GM12892 (cell line): ENCODE results near the gene DCX.

Source experiments
- DNase-seq: peaks from one replicate; pipeline ENCODE4 v3.0.0; 2011; ENCODE audit not compliant: insufficient read length
- FAIRE-seq: peaks from 2 replicates; lab custom pipeline; 2011; peaks lifted over from hg19 to GRCh38; lab: Jason Lieb, UNC
- POLR2A ChIP-seq: IDR thresholded peaks from 2 replicates; pipeline ENCODE4 v1.6.1; 2011; ENCODE audit warnings: low read depth, low read length, control low read depth
- POLR2AphosphoS5 ChIP-seq: IDR thresholded peaks from 2 replicates; pipeline ENCODE4 v1.6.1; 2011; ENCODE audit warnings: low read depth, low read length, control low read depth
- TAF1 ChIP-seq: IDR thresholded peaks from 2 replicates; pipeline ENCODE4 v1.6.1; 2011; ENCODE audit warnings: low read depth, mild to moderate bottlenecking, control low read depth, low read length, borderline replicate concordance

DCX gene

GRCh38 chrX:111337067-111337637 lies 74.8 kb downstream of the DCX start:
- no peak for TF ChIP-seq POLR2AphosphoS5
- TF ChIP-seq TAF1 = no peak
- no peak for TF ChIP-seq POLR2A
- DNase-seq = no peak
- no peak for FAIRE-seq

- DNase-seq = no peak
- no peak for FAIRE-seq
- TF ChIP-seq POLR2A = no peak
- TF ChIP-seq TAF1 = no peak
- no peak for TF ChIP-seq POLR2AphosphoS5
Measured at GRCh38 chrX:111336141-111336540, 75.9 kb downstream of the DCX start.

DNA sequence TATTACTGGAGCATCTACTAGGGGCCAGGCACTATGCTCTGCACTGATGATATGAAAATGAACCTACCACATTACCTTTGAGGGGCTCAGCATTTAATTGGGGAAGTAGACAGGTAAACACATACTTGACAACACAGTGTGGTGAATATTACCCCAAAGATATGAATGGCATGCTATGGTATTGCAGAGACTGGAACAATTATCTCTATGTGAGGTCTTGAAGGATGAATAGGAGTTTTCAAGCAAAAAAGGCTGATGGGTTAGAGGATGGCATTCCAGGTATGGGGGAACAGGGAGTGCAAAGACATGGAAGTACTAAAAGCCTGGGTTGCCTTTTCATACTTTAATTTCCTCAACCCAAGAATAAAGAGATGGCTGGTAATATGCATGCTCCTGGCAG lies 82.6 kb downstream of the DCX start:
- FAIRE-seq (no peak), DNase-seq (no peak)
- TF ChIP-seq POLR2AphosphoS5 (no peak), TAF1 (no peak), POLR2A (no peak)

- no peak for TF ChIP-seq POLR2AphosphoS5
- no peak for TF ChIP-seq POLR2A
- TF ChIP-seq TAF1 = no peak
- DNase-seq (no peak), FAIRE-seq (no peak)
Measured at GRCh38 chrX:111328858-111329257, 83.1 kb downstream of the DCX start.

DNA sequence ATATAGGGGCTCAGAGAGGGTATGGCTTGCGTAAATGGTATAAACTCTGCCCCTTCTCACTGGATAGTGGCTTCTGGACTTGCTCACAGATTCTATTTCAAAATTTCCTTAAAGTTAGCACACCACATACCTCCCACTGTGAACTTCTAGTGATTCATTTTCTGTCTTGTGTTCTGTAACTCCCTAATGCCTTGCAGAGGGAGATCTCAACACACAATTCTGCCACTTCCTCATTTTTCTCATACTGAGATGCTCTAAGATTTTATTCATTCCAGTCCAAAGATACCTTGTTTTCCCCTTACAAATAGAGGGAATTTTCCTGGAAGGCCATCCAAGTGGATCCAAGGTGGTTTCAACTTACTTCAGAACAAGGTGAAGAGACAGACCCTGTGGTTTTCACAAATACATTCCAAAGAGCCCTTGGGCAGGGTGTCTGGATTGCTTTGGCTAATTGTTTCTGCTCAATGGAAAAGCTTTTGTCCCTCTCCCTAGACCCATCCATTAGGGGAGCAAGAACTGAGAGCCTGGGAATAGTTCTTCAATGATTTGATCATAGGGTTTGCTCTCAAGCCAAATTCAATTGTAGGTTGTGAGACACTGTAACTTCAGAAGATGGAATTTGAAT lies 89.6 kb downstream of the DCX start:
- FAIRE-seq = no peak

GRCh38 chrX:111319451-111319850 lies 92.5 kb downstream of the DCX start:
- no peak for TF ChIP-seq TAF1
- DNase-seq (no peak), FAIRE-seq (no peak)

More for the DNA sequence above, 89.6 kb downstream of the DCX start:
- TF ChIP-seq POLR2AphosphoS5 = no peak
- TF ChIP-seq TAF1 = no peak
- TF ChIP-seq POLR2A = no peak
- no peak for DNase-seq

GRCh38 chrX:111318901-111319300 lies 93.1 kb downstream of the DCX start:
- TF ChIP-seq TAF1 (no peak), POLR2A (no peak)
- no peak for DNase-seq
- no peak for FAIRE-seq

DNA sequence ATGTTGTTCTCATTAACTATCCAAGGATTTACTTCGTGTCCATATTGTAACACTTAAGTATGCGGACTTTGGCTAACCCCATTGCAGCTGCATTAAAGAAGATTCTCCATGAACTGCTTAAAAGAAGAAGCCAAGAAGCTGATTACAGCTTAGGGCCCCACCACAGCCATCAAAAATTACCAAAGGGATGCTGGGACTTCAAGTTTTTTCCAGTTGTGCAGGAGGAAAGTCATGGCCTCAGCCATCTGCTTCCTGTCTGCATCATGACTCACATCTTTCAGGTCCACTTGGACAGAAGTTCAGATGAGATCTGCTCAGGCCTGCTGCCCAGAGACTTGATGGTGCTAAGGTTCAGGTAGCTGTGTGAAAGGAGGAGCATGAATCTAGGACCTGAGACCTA lies 102.9 kb downstream of the DCX start:
- DNase-seq (no peak), FAIRE-seq (no peak)
- TF ChIP-seq POLR2AphosphoS5 (no peak), POLR2A (no peak), TAF1 (no peak)

- TF ChIP-seq TAF1 = no peak
- TF ChIP-seq POLR2AphosphoS5 = no peak
- TF ChIP-seq POLR2A = no peak
- DNase-seq = no peak
- FAIRE-seq = no peak
Measured at GRCh38 chrX:111308039-111308438, 104.0 kb downstream of the DCX start.

GRCh38 chrX:111302284-111302683 lies 109.7 kb downstream of the DCX start:
- DNase-seq (no peak), FAIRE-seq (no peak)
- no peak for TF ChIP-seq POLR2A
- no peak for TF ChIP-seq POLR2AphosphoS5
- TF ChIP-seq TAF1 = no peak

DNA sequence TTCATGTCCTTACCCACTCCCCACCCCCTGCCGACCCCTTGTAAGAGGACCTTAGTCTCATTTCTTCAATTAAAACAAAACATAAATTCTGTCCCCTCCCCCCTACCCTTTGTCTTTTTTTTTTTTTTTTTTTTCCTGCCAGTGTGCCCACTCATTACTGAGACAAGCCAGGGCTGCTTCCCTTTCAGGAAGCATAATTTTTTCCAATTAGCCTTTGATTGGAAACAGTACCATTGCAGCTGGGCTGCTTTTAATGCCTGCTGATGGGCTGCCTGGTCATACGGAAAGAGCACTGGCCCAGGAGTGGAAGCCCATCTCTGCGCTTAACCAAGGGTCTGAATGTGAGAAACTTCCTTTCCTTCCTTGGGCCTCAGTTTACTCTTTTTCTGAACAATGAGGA lies 123.2 kb downstream of the DCX start:
- FAIRE-seq (no peak), DNase-seq (no peak)
- TF ChIP-seq POLR2A (no peak), TAF1 (no peak), POLR2AphosphoS5 (no peak)

DNA sequence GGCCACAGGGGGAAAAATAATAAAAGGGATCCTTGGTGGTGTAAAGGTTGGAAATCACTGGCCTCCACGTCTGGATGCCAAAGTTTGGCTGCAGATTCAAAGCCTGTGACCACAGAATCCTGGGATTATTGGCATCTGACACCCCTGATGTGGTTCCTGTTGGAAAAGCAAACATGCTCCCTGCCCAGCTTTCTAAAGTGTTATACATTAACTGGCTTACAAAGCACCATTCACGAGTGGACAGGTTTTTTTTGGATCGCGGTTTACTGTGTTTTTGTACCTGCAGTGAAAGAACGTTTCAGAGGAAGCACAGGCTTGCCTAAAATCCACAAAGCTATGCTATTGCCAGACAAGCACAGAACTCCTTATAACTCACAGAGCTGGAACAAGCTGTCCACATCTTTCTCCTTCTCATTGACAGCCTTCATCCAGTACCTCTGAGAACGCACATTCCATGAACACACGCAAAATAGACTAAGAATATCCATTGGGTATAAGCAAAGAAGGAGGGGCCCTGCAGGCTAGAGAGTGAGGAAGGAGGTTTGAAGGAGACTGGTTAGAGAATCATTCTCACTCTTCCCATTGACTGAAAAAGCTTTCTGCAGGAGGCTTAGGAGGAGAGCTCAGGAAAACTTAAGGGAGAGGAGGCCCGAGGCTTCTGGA lies 127.2 kb downstream of the DCX start:
- TF ChIP-seq POLR2AphosphoS5 (no peak), POLR2A (no peak), TAF1 (no peak)
- no peak for DNase-seq
- FAIRE-seq = no peak

DNA sequence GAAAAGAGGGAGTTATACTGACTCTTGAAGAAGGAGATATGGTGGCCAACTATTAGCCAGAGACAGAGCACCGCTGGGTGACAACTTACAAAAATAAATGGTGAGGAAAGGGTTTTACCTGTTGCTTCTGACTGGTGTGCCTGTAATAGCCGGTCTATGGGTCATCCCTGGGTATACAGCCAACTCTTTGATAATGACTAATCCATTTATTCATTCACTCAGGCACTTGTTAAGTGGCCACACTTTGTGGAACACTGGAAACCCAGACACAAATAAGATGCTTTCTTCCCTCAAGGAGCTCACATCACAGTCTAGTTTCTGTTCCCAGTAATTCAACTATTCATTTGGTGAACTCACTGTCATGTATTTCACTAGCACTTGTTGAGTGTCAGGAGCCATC lies 128.5 kb downstream of the DCX start:
- FAIRE-seq (no peak), DNase-seq (no peak)
- TF ChIP-seq TAF1 = no peak
- no peak for TF ChIP-seq POLR2AphosphoS5
- no peak for TF ChIP-seq POLR2A

DNA sequence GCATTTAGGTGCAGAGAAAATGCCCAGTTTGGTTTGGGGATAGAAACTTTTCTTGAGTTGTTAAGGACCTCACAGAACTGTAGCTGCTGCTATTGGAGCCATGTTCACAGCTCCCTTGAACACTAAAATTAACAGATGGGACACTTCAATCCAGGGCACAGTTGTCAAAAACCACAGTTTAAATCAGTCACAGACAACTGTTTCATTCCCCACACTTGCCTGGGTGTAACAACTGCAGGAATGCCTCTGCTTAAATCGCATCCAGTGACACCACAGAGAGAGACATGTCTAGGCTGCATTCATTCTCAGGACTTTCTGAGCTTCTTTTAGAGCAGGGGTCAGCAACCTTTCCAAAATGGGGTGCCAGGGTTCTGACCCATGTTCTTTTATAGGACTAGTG lies 129.0 kb downstream of the DCX start:
- DNase-seq (no peak), FAIRE-seq (no peak)
- TF ChIP-seq POLR2AphosphoS5 (no peak), POLR2A (no peak), TAF1 (no peak)

DNA sequence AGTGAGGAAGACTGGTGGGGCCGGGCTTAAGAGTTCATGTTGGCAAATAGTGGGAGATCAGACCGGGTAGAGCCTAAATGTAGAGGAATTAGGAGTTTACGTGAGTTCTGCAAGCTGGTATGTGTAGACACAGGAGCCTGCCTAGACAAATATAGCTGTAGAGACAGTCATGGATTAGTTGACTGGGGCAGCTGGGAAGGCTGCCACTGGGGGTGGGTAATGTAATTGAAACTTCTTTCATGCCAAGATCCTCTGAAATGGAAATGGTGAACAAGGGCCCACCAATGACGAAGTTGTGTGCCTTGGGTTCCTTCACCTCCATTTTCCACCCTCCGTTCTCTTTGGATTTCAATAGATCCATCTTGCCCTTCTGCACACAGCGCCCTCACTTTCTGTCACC lies 129.9 kb downstream of the DCX start:
- FAIRE-seq = no peak
- TF ChIP-seq POLR2A (no peak), TAF1 (no peak), POLR2AphosphoS5 (no peak)
- no peak for DNase-seq
